PC-9 (cell line): Measurements from ENCODE around the gene ARL3. TPM values are rescaled to one million over a fixed set of nuclear protein-coding genes. Genes with fewer than 3 reads are reported as not detected.
A peak's percentile ranks its signal among the peaks of the same experiment; 100 is the strongest.

ENCODE experiments used
- BruUV-seq: library from RNA; stranded (reverse); fragments of 400-500 nt; replicated peaks from 2 replicates; lab custom pipeline; 2021; lab: Mats Ljungman, UMichigan
- CTCF ChIA-PET: fragments of 300-600 bp; sonication (Branson Sonifier 250); formaldehyde crosslinking; loops from one replicate; lab custom pipeline; 2022; ENCODE audit warnings: antibody characterized with exemption; lab: Charles Lee
- POLR2A ChIA-PET: fragments of 300-600 bp; sonication (Branson Sonifier 250); formaldehyde crosslinking; loops from one replicate; lab custom pipeline; 2022; ENCODE audit warnings: antibody characterized with exemption; ENCODE audit not compliant: unreplicated experiment; lab: Charles Lee
- DNase-seq, 2 experiments: peaks; one replicate each; pipeline versions ENCODE4 v3.0.0 to v3.0.0-alpha.2; 2015 to 2022; ENCODE audit warnings: mixed read lengths in 1 of 2
- H2AFZ ChIP-seq: fragments of 200-600 bp; sonication (generic); 2 replicates; pipeline ENCODE4 v1.8.1; 2017; ENCODE audit warnings: antibody characterized with exemption
- H3F3A ChIP-seq: fragments of 200-600 bp; sonication (generic); 2 replicates; pipeline ENCODE4 v1.8.1; 2017; ENCODE audit warnings: antibody characterized with exemption, mild to moderate bottlenecking, low read depth; ENCODE audit not compliant: insufficient read depth
- H3K27ac ChIP-seq: fragments of 200-600 bp; sonication (generic); 2 replicates; pipeline ENCODE4 v1.6.1; 2016; ENCODE audit warnings: mixed run types
- H3K27me3 ChIP-seq: fragments of 200-600 bp; sonication (generic); 2 replicates; pipeline ENCODE4 v1.6.1; 2016; ENCODE audit warnings: low read depth, mixed run types; ENCODE audit not compliant: insufficient read depth
- H3K36me3 ChIP-seq: fragments of 200-600 bp; sonication (generic); 2 replicates; pipeline ENCODE4 v1.6.1; 2016; ENCODE audit warnings: low read depth, mixed run types
- H3K4me1 ChIP-seq: fragments of 200-600 bp; sonication (generic); replicated peaks from 2 replicates; pipeline ENCODE4 v1.6.1; 2016; ENCODE audit warnings: mixed run types; ENCODE audit not compliant: insufficient read depth
- H3K4me2 ChIP-seq: fragments of 200-600 bp; sonication (generic); 2 replicates; pipeline ENCODE4 v1.6.1; 2017; ENCODE audit warnings: mixed run types
- H3K4me3 ChIP-seq: fragments of 200-600 bp; sonication (generic); 2 replicates; pipeline ENCODE4 v1.6.1; 2016; ENCODE audit warnings: mixed run types
- H3K79me2 ChIP-seq: fragments of 200-600 bp; sonication (generic); 2 replicates; pipeline ENCODE4 v1.6.1; 2017; ENCODE audit warnings: low read depth, mixed run types
- H3K9me2 ChIP-seq: fragments of 200-600 bp; sonication (generic); 2 replicates; pipeline ENCODE4 v1.8.1; 2017; ENCODE audit warnings: mild to moderate bottlenecking; ENCODE audit not compliant: insufficient read depth
- H3K9me3 ChIP-seq: fragments of 200-600 bp; sonication (generic); 2 replicates; pipeline ENCODE4 v1.8.1; 2016; ENCODE audit warnings: low read depth; ENCODE audit not compliant: insufficient read depth
- H4K20me1 ChIP-seq: fragments of 200-600 bp; sonication (generic); 2 replicates; pipeline ENCODE4 v1.8.1; 2017; ENCODE audit not compliant: insufficient read depth
- EZH2 ChIP-seq: fragments of 200-600 bp; sonication (generic); IDR thresholded peaks from 2 replicates; pipeline ENCODE4 v1.8.0; 2017; ENCODE audit warnings: antibody characterized with exemption, low read depth
- intact Hi-C: fragments of 100-400 bp; cut with micrococcal nuclease; formaldehyde crosslinking; loops from one replicate; pipeline ENCODE4 v1.10.0; 2022; ENCODE audit not compliant: unreplicated experiment
- total RNA-seq: library from RNA; stranded (reverse); gene quantifications from 2 replicates; pipeline ENCODE4 v1.2.3, GENCODE V29; 2021
- TF ChIP-seq, protein P1 (sequence below): fragments of 200-600 bp; sonication (generic); conservative IDR thresholded peaks from 2 replicates; pipeline ENCODE4 v1.6.1; 2017; ENCODE audit warnings: mixed run types, antibody characterized with exemption, mild to moderate bottlenecking, moderate library complexity

ARL3 gene
- total RNA-seq, 1 experiment from 2014 or later = 9.7 TPM

DNA sequence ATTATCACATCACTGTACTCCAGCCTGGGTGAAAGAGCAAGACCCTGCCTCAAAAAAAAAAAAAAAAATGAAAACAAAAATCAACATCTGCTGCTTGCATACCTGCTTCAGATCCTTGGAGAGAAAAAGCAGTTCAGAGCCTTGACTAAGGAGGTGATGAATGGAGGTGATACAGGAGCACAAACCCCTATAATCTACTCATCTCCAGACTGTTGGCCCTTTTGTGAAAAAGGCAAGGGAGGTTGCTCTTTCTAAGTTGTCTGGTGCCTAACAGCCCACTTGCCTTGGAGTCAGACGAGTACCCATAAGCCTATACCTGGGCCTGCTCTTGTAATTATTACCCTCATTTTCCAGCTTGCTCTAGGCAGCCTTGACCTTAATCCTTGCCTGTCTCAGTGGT lies 1.7 kb upstream of the ARL3 start:
- H3K4me2 ChIP-seq = peak overlapping the region; percentile 81
- ChIA-PET POLR2A (no interaction called here), CTCF (no interaction called here)
- H3F3A ChIP-seq = peaks cover 9% of the 10 kb centered on the region; the same call in 1 of the 2 replicates
- H3K9me2 ChIP-seq = no peaks in the 10 kb centered on the region
- DNase-seq = no peak
- H3K4me1 ChIP-seq = peaks cover 5% of the 10 kb centered on the region; the same call in 1 of the 2 replicates
- no peaks in the 10 kb centered on the region for H4K20me1 ChIP-seq
- no TSS peak for BruUV-seq
- H3K4me3 ChIP-seq = no peak overlapping the region
- intact Hi-C loops = loop anchor here (2.0 to 10.0 kb wide), 2 partner anchors 213 to 519 kb away; partner anchors contain the start of genes ACTR1A and SUFU
- H3K27me3 ChIP-seq = no peaks in the 10 kb centered on the region
- H3K9me3 ChIP-seq = no peaks in the 10 kb centered on the region
- no peaks in the 10 kb centered on the region for H3K79me2 ChIP-seq
- H2AFZ ChIP-seq = no peak overlapping the region
- no peak for TF ChIP-seq EZH2
- TF ChIP-seq, protein P1, sequence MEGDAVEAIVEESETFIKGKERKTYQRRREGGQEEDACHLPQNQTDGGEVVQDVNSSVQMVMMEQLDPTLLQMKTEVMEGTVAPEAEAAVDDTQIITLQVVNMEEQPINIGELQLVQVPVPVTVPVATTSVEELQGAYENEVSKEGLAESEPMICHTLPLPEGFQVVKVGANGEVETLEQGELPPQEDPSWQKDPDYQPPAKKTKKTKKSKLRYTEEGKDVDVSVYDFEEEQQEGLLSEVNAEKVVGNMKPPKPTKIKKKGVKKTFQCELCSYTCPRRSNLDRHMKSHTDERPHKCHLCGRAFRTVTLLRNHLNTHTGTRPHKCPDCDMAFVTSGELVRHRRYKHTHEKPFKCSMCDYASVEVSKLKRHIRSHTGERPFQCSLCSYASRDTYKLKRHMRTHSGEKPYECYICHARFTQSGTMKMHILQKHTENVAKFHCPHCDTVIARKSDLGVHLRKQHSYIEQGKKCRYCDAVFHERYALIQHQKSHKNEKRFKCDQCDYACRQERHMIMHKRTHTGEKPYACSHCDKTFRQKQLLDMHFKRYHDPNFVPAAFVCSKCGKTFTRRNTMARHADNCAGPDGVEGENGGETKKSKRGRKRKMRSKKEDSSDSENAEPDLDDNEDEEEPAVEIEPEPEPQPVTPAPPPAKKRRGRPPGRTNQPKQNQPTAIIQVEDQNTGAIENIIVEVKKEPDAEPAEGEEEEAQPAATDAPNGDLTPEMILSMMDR = no peak
- H3K36me3 ChIP-seq = no peaks in the 10 kb centered on the region
- H3K27ac ChIP-seq = no peak overlapping the region

GRCh38 chr10:102714621-102715455 lies 641 bp upstream of the ARL3 start, which contains the start of gene SFXN2:
Gene SFXN2, plus strand, starts transcription at chr10:102714636. Its CDS starts 12,001 bp downstream, at chr10:102726637.
- ChIA-PET POLR2A (interaction anchor here (0.5 to 0.7 kb wide), 3 partner anchors 58 to 245 kb away, joined by 3 to 8 read pairs (median 5); no protein-coding TSS in a partner anchor), CTCF (interaction anchor here (0.7 to 1.0 kb wide), 2 partner anchors 45 to 120 kb away, joined by 3 read pairs; no protein-coding TSS in a partner anchor)
- H3K79me2 ChIP-seq = no peaks in the 10 kb centered on the region
- peak within 1 kb of the TSS; percentile 98 for H2AFZ ChIP-seq
- peaks cover 5% of the 10 kb centered on the region; the same call in 1 of the 2 replicates for H3K4me1 ChIP-seq
- no peak for DNase-seq
- peak within 1 kb of the TSS; percentile 98 for H3K4me2 ChIP-seq
- H3K27ac ChIP-seq = no peak within 1 kb of the TSS
- peak within 1 kb of the TSS; percentile 86 for H3K4me3 ChIP-seq
- TF ChIP-seq, protein P1 = no peak
- no peak for TF ChIP-seq EZH2
- H4K20me1 ChIP-seq = no peaks in the 10 kb centered on the region
- no peaks in the 10 kb centered on the region for H3K9me3 ChIP-seq
- H3F3A ChIP-seq = peaks cover 9% of the 10 kb centered on the region; the same call in 1 of the 2 replicates
- intact Hi-C loops = loop anchor here (2.0 to 10.0 kb wide), 3 partner anchors 68 to 520 kb away; partner anchors contain the start of genes ACTR1A and SUFU
- no peaks in the 10 kb centered on the region for H3K9me2 ChIP-seq
- no peaks in the 10 kb centered on the region for H3K36me3 ChIP-seq
- TSS peak; percentile 46 for BruUV-seq
- no peaks in the 10 kb centered on the region for H3K27me3 ChIP-seq

- Histone ChIP-seq H4K20me1 (no peaks in the 10 kb centered on the region), H3K27ac (no peak overlapping the region), H3K9me2 (no peaks in the 10 kb centered on the region), H3K4me2 (peak overlapping the region; percentile 98), H3K4me1 (peaks cover 5% of the 10 kb centered on the region; the same call in 1 of the 2 replicates), H3F3A (peaks cover 9% of the 10 kb centered on the region; the same call in 1 of the 2 replicates), H3K27me3 (no peaks in the 10 kb centered on the region), H2AFZ (peak overlapping the region; percentile 98), H3K4me3 (peak overlapping the region; percentile 86), H3K36me3 (no peaks in the 10 kb centered on the region), H3K79me2 (no peaks in the 10 kb centered on the region), H3K9me3 (no peaks in the 10 kb centered on the region)
- CTCF ChIA-PET = no interaction called here
- DNase-seq = no peak
- POLR2A ChIA-PET = interaction anchor here (0.5 to 0.7 kb wide), 2 partner anchors 37 to 318 kb away, joined by 6 to 27 read pairs; partner anchors contain the start of gene NFKB2
- BruUV-seq = TSS peak; percentile 45
- intact Hi-C loops = loop anchor here (5.0 to 10.0 kb wide), 2 partner anchors 66 to 521 kb away; no protein-coding TSS in a partner anchor
- TF ChIP-seq, protein P1 = no peak
- no peak for TF ChIP-seq EZH2
Observed at GRCh38 chr10:102713539-102713813, 721 bp downstream of the ARL3 start.
